ENCODE data around the gene GRIN2A.

GRCh38 chr16:10028644-10029043, 153.6 kb downstream of the GRIN2A start:
- TF ChIP-seq CTCF (IDR thresholded peaks at IDR 0.05): no peak
- no peak for TF ChIP-seq POLR2A (IDR thresholded peaks at IDR 0.05)

Data from body of pancreas (tissue), 4 donors.